Metanephros (tissue), 2 donors: ENCODE results near the gene ACTA2. TPM values are rescaled to one million over a fixed set of nuclear protein-coding genes. Genes with fewer than 3 reads are reported as not detected.

Source experiments
- small RNA-seq: library from RNA; depleted of rRNA; stranded (forward); fragments of <200 nt; gene quantifications from one replicate; pipeline ENCODE3, GENCODE V24; 2014; ENCODE audit warnings: low replicate concordance
- total RNA-seq: library from RNA; depleted of rRNA; stranded (reverse); fragments of >200 nt; gene quantifications from one replicate; pipeline ENCODE4 v1.2.3, GENCODE V29; 2014

Gene ACTA2
- 220 TPM for total RNA-seq

DNA sequence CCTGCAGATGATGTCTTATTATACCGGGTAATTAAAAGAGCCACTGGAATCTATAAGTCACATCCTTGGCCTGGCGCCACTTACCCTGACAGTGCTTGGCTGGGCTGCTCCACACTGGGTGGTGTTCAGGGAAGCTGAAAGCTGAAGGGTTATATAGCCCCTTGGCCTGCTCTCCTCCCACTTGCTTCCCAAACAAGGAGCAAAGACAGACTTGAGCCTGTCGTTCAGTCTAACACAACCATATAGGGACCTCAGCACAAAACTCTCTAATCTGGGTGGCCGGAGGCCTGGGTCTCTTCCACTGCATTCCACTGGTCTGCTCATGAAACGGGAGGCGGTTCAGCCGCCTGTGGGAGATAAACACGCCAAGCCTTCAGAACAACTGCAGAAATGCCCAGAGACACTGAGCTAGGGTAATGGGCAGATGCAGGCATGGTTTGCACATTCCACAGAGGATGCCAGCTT lies at the start of gene ACTA2:
Gene ACTA2, minus strand, starts transcription at position 127 of the 465 bp plus-strand sequence. CDS start 3,843 bp downstream, outside the sequence.

DNA sequence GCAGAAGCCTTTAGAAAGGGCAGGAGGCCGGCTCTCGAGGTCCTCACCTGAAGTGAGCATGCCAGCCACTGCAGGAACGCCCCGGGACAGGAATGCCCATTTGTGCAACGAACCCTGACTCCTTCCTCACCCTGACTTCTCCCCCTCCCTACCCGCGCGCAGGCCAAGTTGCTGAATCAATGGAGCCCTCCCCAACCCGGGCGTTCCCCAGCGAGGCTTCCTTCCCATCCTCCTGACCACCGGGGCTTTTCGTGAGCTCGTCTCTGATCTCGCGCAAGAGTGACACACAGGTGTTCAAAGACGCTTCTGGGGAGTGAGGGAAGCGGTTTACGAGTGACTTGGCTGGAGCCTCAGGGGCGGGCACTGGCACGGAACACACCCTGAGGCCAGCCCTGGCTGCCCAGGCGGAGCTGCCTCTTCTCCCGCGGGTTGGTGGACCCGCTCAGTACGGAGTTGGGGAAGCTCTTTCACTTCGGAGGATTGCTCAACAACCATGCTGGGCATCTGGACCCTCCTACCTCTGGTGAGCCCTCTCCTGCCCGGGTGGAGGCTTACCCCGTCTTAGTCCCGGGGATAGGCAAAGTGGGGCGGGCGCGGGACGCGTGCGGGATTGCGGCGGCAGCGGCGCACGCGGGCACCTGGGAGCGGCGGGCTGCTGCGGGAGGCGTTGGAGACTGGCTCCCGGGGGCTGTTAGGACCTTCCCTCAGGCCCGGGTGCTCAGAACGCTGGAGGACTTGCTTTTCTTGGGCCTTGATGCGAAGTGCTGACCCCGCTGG lies 38.0 kb upstream of the ACTA2 start, which contains the start of gene FAS:
Gene FAS, plus strand, starts transcription at position 415 of the 777 bp plus-strand sequence. Its CDS starts 79 bp downstream, at position 494.

Small RNA genes lying within 50 kb of the gene (small RNA-seq; reads per million reads assigned to genes)
- not detected for gene RF02116

Other genes with a start within 250 kb of the ACTA2 start
- not detected for gene LIPK, start 246.5 kb downstream of the ACTA2 start, total RNA-seq
- gene LIPN, start 192.8 kb downstream of the ACTA2 start, total RNA-seq = not detected
- not detected for gene LIPM, start 150.0 kb downstream of the ACTA2 start, total RNA-seq
- 0.64 TPM for gene ANKRD22, start 100.9 kb downstream of the ACTA2 start, total RNA-seq
- gene STAMBPL1, start 72.5 kb downstream of the ACTA2 start, total RNA-seq = 6.8 TPM
- 21.9 TPM for gene FAS, start 38.0 kb upstream of the ACTA2 start, total RNA-seq